Liver (tissue), 9 donors: ENCODE results near the gene PGR. TPM values are rescaled to one million over a fixed set of nuclear protein-coding genes. Genes with fewer than 3 reads are reported as not detected.

Experiments
- DNase-seq: peaks from one replicate; pipeline ENCODE4 v3.0.0-alpha.2; 2017; ENCODE audit warnings: low spot score
- H3K27ac ChIP-seq, 2 donors: one replicate each; pipeline ENCODE4 v1.7.0; 2013; ENCODE audit warnings: inconsistent platforms in 2 of 2, low read length in 2 of 2, control low read depth in 1 of 2, low read depth in 1 of 2, mild to moderate bottlenecking in 1 of 2
- H3K27me3 ChIP-seq, 4 donors: one replicate each; pipeline versions ENCODE4 v1.6.1 to v1.7.0; 2013; ENCODE audit warnings: low read length in 3 of 4, inconsistent platforms in 1 of 4, mild to moderate bottlenecking in 1 of 4, moderate library complexity in 1 of 4; ENCODE audit not compliant: control insufficient read depth in 4 of 4, insufficient read depth in 4 of 4
- H3K36me3 ChIP-seq, 4 donors: one replicate each; pipeline versions ENCODE4 v1.6.1 to v1.7.0; 2013; ENCODE audit warnings: low read length in 3 of 4, mild to moderate bottlenecking in 3 of 4, low read depth in 1 of 4, moderate library complexity in 1 of 4; ENCODE audit not compliant: control insufficient read depth in 4 of 4, insufficient read depth in 3 of 4
- H3K4me1 ChIP-seq, 4 donors: one replicate each; pipeline versions ENCODE4 v1.6.1 to v1.7.0; 2013; ENCODE audit warnings: low read length in 3 of 4, mild to moderate bottlenecking in 3 of 4, moderate library complexity in 1 of 4; ENCODE audit not compliant: control insufficient read depth in 4 of 4, insufficient read depth in 4 of 4
- H3K4me3 ChIP-seq, 3 donors: one replicate each; pipeline versions ENCODE4 v1.6.1 to v1.7.0; 2013; ENCODE audit warnings: low read length in 3 of 3, control low read depth in 1 of 3, low read depth in 1 of 3, mild to moderate bottlenecking in 1 of 3
- H3K9ac ChIP-seq, 2 donors: one replicate each; pipeline ENCODE4 v1.7.0; 2013; ENCODE audit warnings: low read length in 2 of 2, mild to moderate bottlenecking in 2 of 2, moderate library complexity in 2 of 2, control low read depth in 1 of 2, low read depth in 1 of 2
- H3K9me3 ChIP-seq, 4 donors: one replicate each; pipeline versions ENCODE4 v1.6.1 to v1.7.0; 2013; ENCODE audit warnings: low read length in 3 of 4; ENCODE audit not compliant: control insufficient read depth in 4 of 4
- CTCF ChIP-seq: fragments of 150-350 bp; IDR thresholded peaks from 2 replicates; pipeline ENCODE4 v1.5.1; 2017; ENCODE audit warnings: improper control_type of control experiment, low read depth, low read length; ENCODE audit not compliant: missing input control
- EGR1 ChIP-seq, 2 donors: IDR thresholded peaks; 2 replicates each; pipeline ENCODE4 v1.6.1; 2016 to 2018; ENCODE audit warnings: antibody characterized with exemption in 2 of 2, low read depth in 2 of 2
- FOXA1 ChIP-seq: IDR thresholded peaks from 2 replicates; pipeline ENCODE4 v1.6.1; 2016; ENCODE audit warnings: antibody characterized with exemption
- FOXA2 ChIP-seq: IDR thresholded peaks from 2 replicates; pipeline ENCODE4 v1.6.1; 2016; ENCODE audit warnings: antibody characterized with exemption
- GABPA ChIP-seq, 2 donors: IDR thresholded peaks in 1 of 2; conservative IDR thresholded peaks in 1 of 2; 2 replicates each; pipeline ENCODE4 v1.6.1; 2016; ENCODE audit warnings: antibody characterized with exemption in 2 of 2, mild to moderate bottlenecking in 1 of 2, moderate library complexity in 1 of 2
- HNF4A ChIP-seq, 2 donors: conservative IDR thresholded peaks; 2 replicates each; pipeline ENCODE4 v1.6.1; 2016; ENCODE audit warnings: antibody characterized with exemption in 2 of 2, mild to moderate bottlenecking in 2 of 2
- HNF4G ChIP-seq: IDR thresholded peaks from 2 replicates; pipeline ENCODE4 v1.6.1; 2016; ENCODE audit warnings: antibody characterized with exemption
- JUND ChIP-seq, 2 donors: IDR thresholded peaks; 2 replicates each; pipeline ENCODE4 v1.6.1; 2016; ENCODE audit warnings: antibody characterized with exemption in 2 of 2
- NR2F2 ChIP-seq: IDR thresholded peaks from 2 replicates; pipeline ENCODE4 v1.6.1; 2016; ENCODE audit warnings: antibody characterized with exemption
- RAD21 ChIP-seq, 2 donors: IDR thresholded peaks; 2 replicates each; pipeline ENCODE4 v1.6.1; 2016; ENCODE audit warnings: antibody characterized with exemption in 2 of 2, mild to moderate bottlenecking in 2 of 2
- RXRA ChIP-seq, 2 donors: IDR thresholded peaks; 2 replicates each; pipeline ENCODE4 v1.6.1; 2017 to 2018; ENCODE audit warnings: antibody characterized with exemption in 2 of 2, mild to moderate bottlenecking in 1 of 2
- SP1 ChIP-seq: IDR thresholded peaks from 2 replicates; pipeline ENCODE4 v1.6.1; 2018; ENCODE audit warnings: antibody characterized with exemption, mild to moderate bottlenecking
- TAF1 ChIP-seq: conservative IDR thresholded peaks from 2 replicates; pipeline ENCODE4 v1.6.1; 2016; ENCODE audit warnings: antibody characterized with exemption, mild to moderate bottlenecking
- YY1 ChIP-seq: IDR thresholded peaks from 2 replicates; pipeline ENCODE4 v1.6.1; 2016; ENCODE audit warnings: antibody characterized with exemption, mild to moderate bottlenecking
- ZBTB33 ChIP-seq: IDR thresholded peaks from 2 replicates; pipeline ENCODE4 v1.6.1; 2016; ENCODE audit warnings: antibody characterized with exemption
- WGBS: extraction: QIAGEN DNeasy Blood & Tissue Kit; methylation state at CpG from one replicate; pipeline ENCODE4 v1.1.7; 2013; 5-methylcytosine and 5-hydroxymethylcytosine counted together
- polyA plus RNA-seq, 2 donors: library from polyadenylated mRNA; stranded (reverse) in 1 of 2; unstranded in 1 of 2; fragments of 200-250 nt in 1 of 2; fragments of >200 nt in 1 of 2; fragmentation: Nextera tagmentation in 1 of 2; extraction: Ambion mirVana in 1 of 2; gene quantifications; one replicate each; pipeline versions ENCODE4 v1.2.1 to v1.2.3, GENCODE V29; 2013 to 2015
- total RNA-seq, 2 donors: library from RNA; depleted of rRNA; stranded (reverse); fragments of >200 nt; gene quantifications; one replicate each; pipeline ENCODE4 v1.2.3, GENCODE V29; 2014
- TF ChIP-seq, protein P1 (sequence below): IDR thresholded peaks from 2 replicates; pipeline ENCODE4 v1.6.1; 2016; ENCODE audit warnings: antibody characterized with exemption, mild to moderate bottlenecking
- TF ChIP-seq, protein P2 (sequence below): IDR thresholded peaks from 2 replicates; pipeline ENCODE4 v1.6.1; 2016; ENCODE audit warnings: antibody characterized with exemption
- TF ChIP-seq, protein P3 (sequence below): IDR thresholded peaks from 2 replicates; pipeline ENCODE4 v1.6.1; 2016; ENCODE audit warnings: antibody characterized with exemption
- donor health status: healthy.
- donor health status: healthy.
- donor health status: healthy.
- donor health status: healthy.
- donor health status: healthy.

The PGR gene
- total and polyA plus RNA-seq, 4 donors: 0.04 to 0.17 (median 0.16) TPM; not detected in 1

DNA sequence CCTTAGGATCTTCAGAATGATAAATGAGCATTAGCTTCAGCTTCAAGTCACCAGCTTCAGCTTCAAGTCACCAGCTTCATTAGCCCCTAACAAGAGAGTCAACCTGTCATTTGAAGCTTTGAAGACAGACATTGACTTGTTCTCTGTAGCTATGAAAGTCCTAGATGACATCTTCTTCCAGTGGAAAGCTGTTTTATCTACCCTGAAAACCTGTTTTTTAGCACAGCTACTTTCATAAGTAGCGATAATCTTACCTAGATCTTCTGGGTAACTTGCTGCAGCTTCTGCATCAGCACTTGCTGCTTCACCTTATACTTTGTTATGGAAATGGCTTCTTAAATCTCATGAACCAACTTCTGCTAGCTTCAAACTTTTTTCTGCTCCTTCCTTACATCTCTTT is 85.7 kb downstream of the PGR start:
- 88% methylated on average over 1 of the region's 1 CpG for WGBS
- TF ChIP-seq ZBTB33: no peak
- no peak for TF ChIP-seq HNF4A (conservative IDR thresholded peaks at IDR 0.05)
- TF ChIP-seq TAF1: no peak
- TF ChIP-seq JUND (IDR thresholded peaks at IDR 0.05): no peak
- no peak for TF ChIP-seq RAD21 (IDR thresholded peaks at IDR 0.05)
- TF ChIP-seq CTCF: no peak
- TF ChIP-seq SP1: no peak
- TF ChIP-seq, protein P1, sequence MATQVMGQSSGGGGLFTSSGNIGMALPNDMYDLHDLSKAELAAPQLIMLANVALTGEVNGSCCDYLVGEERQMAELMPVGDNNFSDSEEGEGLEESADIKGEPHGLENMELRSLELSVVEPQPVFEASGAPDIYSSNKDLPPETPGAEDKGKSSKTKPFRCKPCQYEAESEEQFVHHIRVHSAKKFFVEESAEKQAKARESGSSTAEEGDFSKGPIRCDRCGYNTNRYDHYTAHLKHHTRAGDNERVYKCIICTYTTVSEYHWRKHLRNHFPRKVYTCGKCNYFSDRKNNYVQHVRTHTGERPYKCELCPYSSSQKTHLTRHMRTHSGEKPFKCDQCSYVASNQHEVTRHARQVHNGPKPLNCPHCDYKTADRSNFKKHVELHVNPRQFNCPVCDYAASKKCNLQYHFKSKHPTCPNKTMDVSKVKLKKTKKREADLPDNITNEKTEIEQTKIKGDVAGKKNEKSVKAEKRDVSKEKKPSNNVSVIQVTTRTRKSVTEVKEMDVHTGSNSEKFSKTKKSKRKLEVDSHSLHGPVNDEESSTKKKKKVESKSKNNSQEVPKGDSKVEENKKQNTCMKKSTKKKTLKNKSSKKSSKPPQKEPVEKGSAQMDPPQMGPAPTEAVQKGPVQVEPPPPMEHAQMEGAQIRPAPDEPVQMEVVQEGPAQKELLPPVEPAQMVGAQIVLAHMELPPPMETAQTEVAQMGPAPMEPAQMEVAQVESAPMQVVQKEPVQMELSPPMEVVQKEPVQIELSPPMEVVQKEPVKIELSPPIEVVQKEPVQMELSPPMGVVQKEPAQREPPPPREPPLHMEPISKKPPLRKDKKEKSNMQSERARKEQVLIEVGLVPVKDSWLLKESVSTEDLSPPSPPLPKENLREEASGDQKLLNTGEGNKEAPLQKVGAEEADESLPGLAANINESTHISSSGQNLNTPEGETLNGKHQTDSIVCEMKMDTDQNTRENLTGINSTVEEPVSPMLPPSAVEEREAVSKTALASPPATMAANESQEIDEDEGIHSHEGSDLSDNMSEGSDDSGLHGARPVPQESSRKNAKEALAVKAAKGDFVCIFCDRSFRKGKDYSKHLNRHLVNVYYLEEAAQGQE: no peak
- no peak for TF ChIP-seq RXRA (IDR thresholded peaks at IDR 0.05)
- TF ChIP-seq YY1: no peak
- no peak for TF ChIP-seq FOXA1
- no peak for TF ChIP-seq HNF4G
- TF ChIP-seq EGR1 (IDR thresholded peaks at IDR 0.05; ENCODE audit: low read depth in 2 of 2): no peak
- TF ChIP-seq, protein P2, sequence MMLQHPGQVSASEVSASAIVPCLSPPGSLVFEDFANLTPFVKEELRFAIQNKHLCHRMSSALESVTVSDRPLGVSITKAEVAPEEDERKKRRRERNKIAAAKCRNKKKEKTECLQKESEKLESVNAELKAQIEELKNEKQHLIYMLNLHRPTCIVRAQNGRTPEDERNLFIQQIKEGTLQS: no peak
- TF ChIP-seq, protein P3, sequence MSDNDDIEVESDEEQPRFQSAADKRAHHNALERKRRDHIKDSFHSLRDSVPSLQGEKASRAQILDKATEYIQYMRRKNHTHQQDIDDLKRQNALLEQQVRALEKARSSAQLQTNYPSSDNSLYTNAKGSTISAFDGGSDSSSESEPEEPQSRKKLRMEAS: no peak
- no peak for TF ChIP-seq GABPA (IDR thresholded peaks at IDR 0.05 in 1 of 2, conservative IDR thresholded peaks at IDR 0.05 in 1 of 2)
- no peak for TF ChIP-seq NR2F2
- TF ChIP-seq FOXA2: no peak

More for the DNA sequence above, 85.7 kb downstream of the PGR start:
- no peak overlapping the region for H3K4me3 ChIP-seq
- no peaks in the 10 kb centered on the region for H3K36me3 ChIP-seq
- H3K9me3 ChIP-seq: no peaks in the 10 kb centered on the region
- H3K27me3 ChIP-seq: peaks cover 0 to 3% (median 0%) of the 10 kb centered on the region in 4 donors
- no peak for DNase-seq
- no peak overlapping the region for H3K9ac ChIP-seq
- no peak overlapping the region for H3K27ac ChIP-seq
- H3K4me1 ChIP-seq: no peaks in the 10 kb centered on the region
